HEK293 (cell line): Measurements from ENCODE around the gene MYT1.

ENCODE experiments used
- CTCF ChIA-PET: fragments of 350-600 bp; formaldehyde crosslinking; extraction: SDS; loops from one replicate; lab custom pipeline; 2021; ENCODE audit warnings: antibody characterized with exemption; lab: Yijun Ruan, JAX
- POLR2A ChIA-PET: fragments of 300-600 bp; formaldehyde crosslinking; extraction: SDS; loops from one replicate; lab custom pipeline; 2020; ENCODE audit warnings: antibody characterized with exemption, inconsistent platforms; lab: Yijun Ruan, JAX
- H3K27ac ChIP-seq: fragments of 200-500 bp; sonication (Bioruptor generic); 2 replicates; pipeline ENCODE4 v1.5.1; 2014; ENCODE audit warnings: low read depth, low read length, control low read depth, inconsistent platforms; ENCODE audit errors: extremely low read depth
- H3K36me3 ChIP-seq, 2 experiments: fragments of 200-500 bp in 1 of 2; sonication (Bioruptor generic) in 1 of 2; 1 replicate in 1 of 2; 2 replicates in 1 of 2; pipeline ENCODE4 v1.5.1; 2014 to 2017; ENCODE audit warnings: inconsistent platforms in 2 of 2, low read length in 2 of 2; ENCODE audit not compliant: control insufficient read depth in 2 of 2, insufficient read depth in 1 of 2
- H3K4me1 ChIP-seq: fragments of 200-500 bp; sonication (Bioruptor generic); 2 replicates; pipeline ENCODE4 v1.5.1; 2014; ENCODE audit warnings: mild to moderate bottlenecking, low read length, inconsistent platforms; ENCODE audit not compliant: control insufficient read depth, insufficient read depth
- H3K4me3 ChIP-seq: 2 replicates; pipeline ENCODE4 v1.5.1; 2011; ENCODE audit warnings: low read depth, mild to moderate bottlenecking, control low read depth, low read length, moderate library complexity
- H3K9me3 ChIP-seq: fragments of 200-500 bp; sonication (Bioruptor generic); 2 replicates; pipeline ENCODE4 v1.5.1; 2014; ENCODE audit warnings: low read depth, low read length, inconsistent platforms; ENCODE audit not compliant: control insufficient read depth, insufficient read depth
- BCL11B ChIP-seq: fragments of 450-650 bp; formaldehyde crosslinking; IDR thresholded peaks from 2 replicates; pipeline ENCODE4 v1.5.1; 2016; ENCODE audit warnings: low read depth, missing biosample characterization, missing genetic modification characterization
- FEZF1 ChIP-seq: fragments of 450-650 bp; formaldehyde crosslinking; IDR thresholded peaks from 2 replicates; pipeline ENCODE4 v1.5.1; 2016; ENCODE audit warnings: missing biosample characterization, missing genetic modification characterization
- GLIS1 ChIP-seq: fragments of 450-650 bp; formaldehyde crosslinking; IDR thresholded peaks from 2 replicates; pipeline ENCODE4 v1.5.1; 2016; ENCODE audit warnings: missing biosample characterization, missing genetic modification characterization
- KLF16 ChIP-seq: fragments of 450-650 bp; formaldehyde crosslinking; IDR thresholded peaks from 2 replicates; pipeline ENCODE4 v1.5.1; 2017; ENCODE audit warnings: missing biosample characterization, missing genetic modification characterization
- KLF17 ChIP-seq: fragments of 450-650 bp; formaldehyde crosslinking; IDR thresholded peaks from 2 replicates; pipeline ENCODE4 v1.5.1; 2016; ENCODE audit warnings: missing biosample characterization, missing genetic modification characterization
- KLF9 ChIP-seq: fragments of 450-650 bp; formaldehyde crosslinking; IDR thresholded peaks from 2 replicates; pipeline ENCODE4 v1.5.1; 2016; ENCODE audit warnings: missing biosample characterization, missing genetic modification characterization, low read depth
- MYNN ChIP-seq: fragments of 450-650 bp; formaldehyde crosslinking; IDR thresholded peaks from 2 replicates; pipeline ENCODE4 v1.5.1; 2016; ENCODE audit warnings: missing biosample characterization, missing genetic modification characterization, borderline replicate concordance
- PRDM10 ChIP-seq: fragments of 450-650 bp; formaldehyde crosslinking; IDR thresholded peaks from 2 replicates; pipeline ENCODE4 v1.5.1; 2016; ENCODE audit warnings: missing biosample characterization, missing genetic modification characterization
- REST ChIP-seq: fragments of 450-650 bp; formaldehyde crosslinking; IDR thresholded peaks from 2 replicates; pipeline ENCODE4 v1.5.1; 2016; ENCODE audit warnings: missing biosample characterization, missing genetic modification characterization
- SALL2 ChIP-seq: fragments of 450-650 bp; formaldehyde crosslinking; IDR thresholded peaks from 2 replicates; pipeline ENCODE4 v1.5.0; 2017; ENCODE audit warnings: missing biosample characterization, mild to moderate bottlenecking, missing genetic modification characterization, borderline replicate concordance
- WT1 ChIP-seq: fragments of 450-650 bp; formaldehyde crosslinking; IDR thresholded peaks from 2 replicates; pipeline ENCODE4 v1.5.1; 2016; ENCODE audit warnings: missing biosample characterization, missing genetic modification characterization
- ZBTB48 ChIP-seq: fragments of 450-650 bp; formaldehyde crosslinking; IDR thresholded peaks from 2 replicates; pipeline ENCODE4 v1.5.1; 2016; ENCODE audit warnings: missing biosample characterization, missing genetic modification characterization
- ZBTB8A ChIP-seq: fragments of 450-650 bp; formaldehyde crosslinking; IDR thresholded peaks from 2 replicates; pipeline ENCODE4 v1.5.1; 2016; ENCODE audit warnings: missing biosample characterization, missing genetic modification characterization
- ZFP37 ChIP-seq: fragments of 450-650 bp; formaldehyde crosslinking; IDR thresholded peaks from 2 replicates; pipeline ENCODE4 v1.5.1; 2016; ENCODE audit warnings: missing biosample characterization, missing genetic modification characterization
- ZIC2 ChIP-seq: fragments of 450-650 bp; formaldehyde crosslinking; IDR thresholded peaks from 2 replicates; pipeline ENCODE4 v1.5.1; 2016; ENCODE audit warnings: missing biosample characterization, missing genetic modification characterization
- ZNF175 ChIP-seq: fragments of 450-650 bp; formaldehyde crosslinking; IDR thresholded peaks from 2 replicates; pipeline ENCODE4 v1.5.1; 2016; ENCODE audit warnings: missing biosample characterization, missing genetic modification characterization
- ZNF2 ChIP-seq: fragments of 450-650 bp; formaldehyde crosslinking; IDR thresholded peaks from 2 replicates; pipeline ENCODE4 v1.5.1; 2016; ENCODE audit warnings: missing biosample characterization, missing genetic modification characterization
- ZNF23 ChIP-seq: fragments of 450-650 bp; formaldehyde crosslinking; IDR thresholded peaks from 2 replicates; pipeline ENCODE4 v1.5.1; 2016; ENCODE audit warnings: missing biosample characterization, missing genetic modification characterization, borderline replicate concordance
- ZNF292 ChIP-seq: fragments of 450-650 bp; formaldehyde crosslinking; IDR thresholded peaks from 2 replicates; pipeline ENCODE4 v1.5.1; 2016; ENCODE audit warnings: low read depth, missing biosample characterization, missing genetic modification characterization, borderline replicate concordance
- ZNF350 ChIP-seq: fragments of 450-650 bp; formaldehyde crosslinking; IDR thresholded peaks from 2 replicates; pipeline ENCODE4 v1.5.0; 2017; ENCODE audit warnings: missing biosample characterization, mild to moderate bottlenecking, missing genetic modification characterization
- ZNF510 ChIP-seq: fragments of 450-650 bp; formaldehyde crosslinking; IDR thresholded peaks from 2 replicates; pipeline ENCODE4 v1.5.1; 2018; ENCODE audit warnings: mild to moderate bottlenecking, missing genetic modification characterization, missing biosample characterization; ENCODE audit not compliant: insufficient replicate concordance
- ZNF830 ChIP-seq: fragments of 450-650 bp; IDR thresholded peaks from 2 replicates; pipeline ENCODE4 v1.5.0; 2018; ENCODE audit warnings: missing biosample characterization, missing genetic modification characterization, low read depth, mild to moderate bottlenecking, moderate library complexity

The MYT1 gene

GRCh38 chr20:64193058-64193457 lies 28.8 kb downstream of the MYT1 start:
- POLR2A ChIA-PET, result no interaction called here
- CTCF ChIA-PET, result no interaction called here

GRCh38 chr20:64194269-64194668 lies 30.0 kb downstream of the MYT1 start:
- no peaks in the 10 kb centered on the region for H3K36me3 ChIP-seq
- no peak overlapping the region for H3K4me3 ChIP-seq
- H3K27ac ChIP-seq, result no peak overlapping the region
- H3K9me3 ChIP-seq, result no peaks in the 10 kb centered on the region
- CTCF ChIA-PET, result interaction anchor here (0.6 to 1.1 kb wide), 3 partner anchors 49 to 93 kb away, joined by 3 read pairs; no protein-coding TSS in a partner anchor
- no peak for TF ChIP-seq ZNF2 (tag by site-specific recombination)
- TF ChIP-seq ZIC2 (tag by site-specific recombination), result peak; percentile 83
- TF ChIP-seq, all 188 proteins: peak for 1
- POLR2A ChIA-PET, result no interaction called here
- H3K4me1 ChIP-seq, result no peaks in the 10 kb centered on the region

More at GRCh38 chr20:64193058-64193457, 28.8 kb downstream of the MYT1 start:
- no peak overlapping the region for H3K27ac ChIP-seq
- H3K9me3 ChIP-seq, result no peaks in the 10 kb centered on the region
- TF ChIP-seq ZNF830 (tag by site-specific recombination) (no peak), ZNF350 (no peak), REST (tag by site-specific recombination) (no peak), KLF17 (tag by site-specific recombination) (no peak), BCL11B (tag by site-specific recombination) (no peak), KLF16 (no peak), PRDM10 (peak; percentile 41)
- H3K4me1 ChIP-seq, result no peaks in the 10 kb centered on the region
- no peak overlapping the region for H3K4me3 ChIP-seq
- H3K36me3 ChIP-seq, result no peaks in the 10 kb centered on the region

GRCh38 chr20:64196309-64196708 lies 32.1 kb downstream of the MYT1 start:
- TF ChIP-seq ZNF175 (tag by site-specific recombination), result no peak
- TF ChIP-seq KLF9, result no peak
- TF ChIP-seq ZBTB48 (tag by site-specific recombination), result no peak
- no peak for TF ChIP-seq ZNF23 (tag by site-specific recombination)
- no peak for TF ChIP-seq ZBTB8A (tag by site-specific recombination)
- TF ChIP-seq ZNF830 (tag by site-specific recombination), result no peak
- no peak for TF ChIP-seq SALL2 (tag by site-specific recombination)
- TF ChIP-seq WT1 (tag by site-specific recombination), result no peak
- no peak for TF ChIP-seq ZNF292 (tag by site-specific recombination)
- TF ChIP-seq ZNF510 (tag by site-specific recombination), result no peak
- no peak for TF ChIP-seq GLIS1 (tag by site-specific recombination)
- no peak for TF ChIP-seq FEZF1 (tag by site-specific recombination)
- TF ChIP-seq MYNN (tag by site-specific recombination), result no peak
- TF ChIP-seq ZFP37, result no peak
- POLR2A ChIA-PET, result interaction anchor here (0.7 kb wide), 1 partner anchor 76 kb away, joined by 7 read pairs; no protein-coding TSS in a partner anchor
- CTCF ChIA-PET, result no interaction called here

More at GRCh38 chr20:64196309-64196708, 32.1 kb downstream of the MYT1 start:
- H3K36me3 ChIP-seq, result no peaks in the 10 kb centered on the region
- H3K4me3 ChIP-seq, result no peak overlapping the region
- H3K27ac ChIP-seq, result no peak overlapping the region
- H3K4me1 ChIP-seq, result no peaks in the 10 kb centered on the region
- H3K9me3 ChIP-seq, result no peaks in the 10 kb centered on the region
